Spleen (tissue), 11 donors: ENCODE measurements around the gene FAM227A. TPM values are rescaled to one million over a fixed set of nuclear protein-coding genes. Genes with fewer than 3 reads are reported as not detected.
A peak's percentile ranks its signal among the peaks of the same experiment; 100 is the strongest.
"Not testable (repeated sequence)": the region's sequence is repeated elsewhere in the genome, so short reads cannot be mapped to it uniquely, and the experiment has no call there.

Experiments used
- DNase-seq: peaks from one replicate; pipeline ENCODE4 v3.0.0-alpha.2; 2020
- H3K27ac ChIP-seq, 8 donors: fragments of 200-600 bp; sonication (generic) in 7 of 8; 1 replicate in 4 of 8; 2 replicates in 4 of 8; pipeline versions ENCODE4 v1.5.0 to v1.8.0; 2016 to 2021; ENCODE audit warnings: inconsistent platforms in 4 of 8, mild to moderate bottlenecking in 4 of 8, moderate library complexity in 1 of 8
- H3K27me3 ChIP-seq, 7 donors: fragments of 200-600 bp; sonication (generic) in 6 of 7; replicated peaks in 1 of 7; 1 replicate in 4 of 7; 2 replicates in 3 of 7; pipeline versions ENCODE4 v1.5.0 to v1.8.0; 2016 to 2021; ENCODE audit warnings: inconsistent platforms in 3 of 7, mild to moderate bottlenecking in 1 of 7
- H3K36me3 ChIP-seq, 6 donors: fragments of 200-600 bp; sonication (generic) in 5 of 6; 1 replicate in 4 of 6; 2 replicates in 2 of 6; pipeline versions ENCODE4 v1.5.0 to v1.8.0; 2016 to 2021; ENCODE audit warnings: inconsistent platforms in 2 of 6
- H3K4me1 ChIP-seq, 6 donors: fragments of 200-600 bp; sonication (generic) in 5 of 6; 1 replicate in 3 of 6; 2 replicates in 3 of 6; pipeline versions ENCODE4 v1.5.0 to v1.8.0; 2016 to 2021; ENCODE audit warnings: inconsistent platforms in 3 of 6
- H3K4me3 ChIP-seq, 8 donors: fragments of 200-600 bp; sonication (generic) in 7 of 8; 1 replicate in 4 of 8; 2 replicates in 4 of 8; pipeline versions ENCODE4 v1.5.0 to v1.8.0; 2016 to 2021; ENCODE audit warnings: inconsistent platforms in 4 of 8, mild to moderate bottlenecking in 4 of 8, moderate library complexity in 2 of 8
- H3K9me3 ChIP-seq, 8 donors: fragments of 200-600 bp; sonication (generic) in 7 of 8; 1 replicate in 4 of 8; 2 replicates in 4 of 8; pipeline versions ENCODE4 v1.5.0 to v1.8.0; 2016 to 2021; ENCODE audit warnings: inconsistent platforms in 4 of 8
- POLR2A ChIP-seq, 3 donors: fragments of 450-650 bp; IDR thresholded peaks; one replicate each; pipeline ENCODE4 v1.5.1; 2017; ENCODE audit warnings: antibody characterized with exemption in 3 of 3, mild to moderate bottlenecking in 1 of 3
- POLR2AphosphoS5 ChIP-seq, 3 donors: sonication (generic); formaldehyde crosslinking; IDR thresholded peaks; one replicate each; pipeline ENCODE4 v1.5.1; 2017; ENCODE audit warnings: antibody characterized with exemption in 3 of 3
- WGBS, 5 donors: extraction: QIAGEN DNeasy Blood & Tissue Kit in 3 of 5; methylation state at CpG; one replicate each; pipeline versions ENCODE4 v1.1.5 to v1.1.7; 2013 to 2018; 5-methylcytosine and 5-hydroxymethylcytosine counted together
- intact Hi-C: fragments of 100-400 bp; cut with DNase I; formaldehyde crosslinking; loops from one replicate; pipeline ENCODE4 v1.15.0; 2023; ENCODE audit warnings: low total_unique reads
- polyA plus RNA-seq, 3 donors: library from polyadenylated mRNA; stranded (reverse); fragments of 200-250 nt; gene quantifications; one replicate each; pipeline ENCODE4 v1.2.1, GENCODE V29; 2013
- total RNA-seq, 7 donors: library from RNA; depleted of rRNA in 3 of 7; stranded (reverse); fragments of >200 nt in 3 of 7; fragmentation: NEBNext Ultra II Directional in 4 of 7; extraction: Animal tissue kit (Norgen Biotek cat#: 25700) in 4 of 7; gene quantifications; one replicate each; pipeline versions ENCODE4 v1.1.0 to v1.2.1, GENCODE V29; 2016 to 2021
- TF ChIP-seq, protein P1 (sequence below), 11 experiments: fragments of 200-600 bp in 7 of 11; fragments of 450-650 bp in 4 of 11; sonication (generic) in 4 of 11; IDR thresholded peaks in 8 of 11; conservative IDR thresholded peaks in 3 of 11; 1 replicate in 7 of 11; 2 replicates in 4 of 11; pipeline versions ENCODE4 v1.4.0 to v1.8.0; 2016 to 2021; ENCODE audit warnings: antibody characterized with exemption in 11 of 11, inconsistent platforms in 4 of 11, mild to moderate bottlenecking in 1 of 11
- donor health status: healthy with polysubstance abuse.
- donor health status: DM: no; HTN: no; CAD: no; lungs with moderate emphysema.
- donor health status: DM: no; HTN: no; CAD: no.
- donor health status: Bipolar disorder and iron deficiency.
- donor health status: healthy.
- donor health status: DM: no; HTN: no; CAD: no.
- donor health status: DM: yes; HTN: yes; CAD: no.

Gene FAM227A
- total and polyA plus RNA-seq, 10 donors, result 0.02 to 3.0 (median 0.26) TPM; not detected in 1

DNA sequence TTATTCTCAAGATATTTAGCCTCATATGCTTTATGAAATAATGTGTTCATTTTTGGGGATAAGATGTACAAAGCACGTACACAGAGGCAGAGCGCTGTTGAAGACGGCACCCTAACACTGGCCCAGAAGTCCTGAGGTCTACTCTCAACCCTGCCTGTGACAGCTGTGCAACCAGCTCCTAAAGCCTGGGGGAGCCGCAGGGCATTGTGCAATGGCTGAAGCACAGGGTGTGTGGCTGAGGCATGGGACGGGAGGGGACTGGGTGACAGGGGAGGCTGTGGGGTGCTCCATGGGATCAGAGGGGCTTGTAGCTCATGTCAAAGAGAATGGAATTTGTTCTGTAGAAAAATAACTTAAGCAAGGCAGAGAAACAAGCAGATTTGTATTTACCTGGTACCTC is 27.7 kb downstream of the FAM227A start:
- intact Hi-C loops, result no loop called here
- H3K27ac ChIP-seq, result no peak overlapping the region
- DNase-seq, result peak; percentile 15

DNA sequence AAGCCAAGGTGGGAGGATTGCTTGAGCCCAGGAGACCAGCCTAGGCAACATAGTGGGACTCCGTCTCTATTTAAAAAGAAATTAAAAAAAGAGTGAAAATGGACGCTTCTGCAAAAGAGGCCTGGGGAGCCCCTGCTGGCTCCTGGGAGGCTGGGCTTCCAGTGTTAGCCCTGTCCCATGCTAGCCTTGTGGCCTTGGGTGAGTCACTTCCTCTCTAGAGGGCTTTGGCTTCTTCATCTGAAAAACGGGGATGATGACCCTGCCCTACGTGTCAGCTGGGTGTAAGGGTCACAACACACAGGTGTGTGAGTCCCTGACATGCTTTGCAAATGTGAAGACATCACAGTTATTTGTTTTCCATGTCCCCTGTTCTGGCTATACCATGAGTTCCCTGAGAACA is 32.8 kb downstream of the FAM227A start:
- no peaks in the 10 kb centered on the region for H3K36me3 ChIP-seq
- peaks cover 0 to 9% (median 5%) of the 10 kb centered on the region in 8 donors for H3K9me3 ChIP-seq
- peaks cover 0 to 11% (median 0%) of the 10 kb centered on the region in 7 donors for H3K27me3 ChIP-seq
- TF ChIP-seq POLR2A (IDR thresholded peaks at IDR 0.05), result no peak
- TF ChIP-seq, protein P1, sequence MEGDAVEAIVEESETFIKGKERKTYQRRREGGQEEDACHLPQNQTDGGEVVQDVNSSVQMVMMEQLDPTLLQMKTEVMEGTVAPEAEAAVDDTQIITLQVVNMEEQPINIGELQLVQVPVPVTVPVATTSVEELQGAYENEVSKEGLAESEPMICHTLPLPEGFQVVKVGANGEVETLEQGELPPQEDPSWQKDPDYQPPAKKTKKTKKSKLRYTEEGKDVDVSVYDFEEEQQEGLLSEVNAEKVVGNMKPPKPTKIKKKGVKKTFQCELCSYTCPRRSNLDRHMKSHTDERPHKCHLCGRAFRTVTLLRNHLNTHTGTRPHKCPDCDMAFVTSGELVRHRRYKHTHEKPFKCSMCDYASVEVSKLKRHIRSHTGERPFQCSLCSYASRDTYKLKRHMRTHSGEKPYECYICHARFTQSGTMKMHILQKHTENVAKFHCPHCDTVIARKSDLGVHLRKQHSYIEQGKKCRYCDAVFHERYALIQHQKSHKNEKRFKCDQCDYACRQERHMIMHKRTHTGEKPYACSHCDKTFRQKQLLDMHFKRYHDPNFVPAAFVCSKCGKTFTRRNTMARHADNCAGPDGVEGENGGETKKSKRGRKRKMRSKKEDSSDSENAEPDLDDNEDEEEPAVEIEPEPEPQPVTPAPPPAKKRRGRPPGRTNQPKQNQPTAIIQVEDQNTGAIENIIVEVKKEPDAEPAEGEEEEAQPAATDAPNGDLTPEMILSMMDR (IDR thresholded peaks at IDR 0.05 in 8 of 11, conservative IDR thresholded peaks at IDR 0.05 in 3 of 11), result no peak
- TF ChIP-seq POLR2AphosphoS5 (IDR thresholded peaks at IDR 0.05), result no peak
- H3K27ac ChIP-seq, result no peak overlapping the region
- 50 to 71% (median 61%) methylated on average over 4 of the region's 4 CpGs for WGBS, 5 donors
- H3K4me1 ChIP-seq, result no peaks in the 10 kb centered on the region
- no peak overlapping the region for H3K4me3 ChIP-seq
- peak; percentile 23 for DNase-seq
- intact Hi-C loops, result no loop called here

More for the DNA sequence above, 27.7 kb downstream of the FAM227A start:
- H3K4me3 ChIP-seq, result no peak overlapping the region
- H3K9me3 ChIP-seq, result no peaks in the 10 kb centered on the region
- H3K27me3 ChIP-seq, result no peaks in the 10 kb centered on the region
- peaks cover 0 to 4% (median 0%) of the 10 kb centered on the region in 6 donors for H3K4me1 ChIP-seq
- H3K36me3 ChIP-seq, result no peaks in the 10 kb centered on the region
- 71 to 89% (median 82%) methylated on average over 5 of the region's 5 CpGs for WGBS, 5 donors
- TF ChIP-seq, protein P1 (IDR thresholded peaks at IDR 0.05 in 8 of 11, conservative IDR thresholded peaks at IDR 0.05 in 3 of 11), result no peak
- TF ChIP-seq POLR2A (IDR thresholded peaks at IDR 0.05) (no peak), POLR2AphosphoS5 (IDR thresholded peaks at IDR 0.05) (no peak)

DNA sequence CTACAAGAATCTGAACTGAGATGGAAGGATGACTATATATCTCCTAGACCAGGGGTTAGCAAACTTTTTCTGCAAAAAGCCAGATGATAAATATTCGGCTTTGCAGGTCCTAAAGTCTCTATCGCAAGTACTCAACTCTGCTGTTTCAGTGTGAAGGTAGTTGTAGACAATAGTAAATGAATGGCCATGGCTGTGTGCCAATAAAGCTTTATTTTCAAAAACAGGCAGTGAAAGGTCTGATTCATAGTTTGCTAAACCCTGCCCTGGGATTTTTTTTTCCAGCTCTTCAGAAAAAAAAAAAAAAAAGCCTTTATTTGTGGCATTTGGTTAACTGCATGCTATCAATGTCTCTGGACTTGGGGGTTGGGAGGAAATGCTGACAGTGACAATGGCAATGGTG is 37.5 kb downstream of the FAM227A start:
- TF ChIP-seq POLR2AphosphoS5 (IDR thresholded peaks at IDR 0.05) (no peak), POLR2A (IDR thresholded peaks at IDR 0.05) (no peak)
- TF ChIP-seq, protein P1 (IDR thresholded peaks at IDR 0.05 in 8 of 11, conservative IDR thresholded peaks at IDR 0.05 in 3 of 11), result no peak
- WGBS, 5 donors, result 81 to 97% (median 97%) methylated on average over 2 of the region's 2 CpGs
- Histone ChIP-seq H3K4me3 (no peak overlapping the region), H3K27me3 (peaks cover 0 to 17% (median 0%) of the 10 kb centered on the region in 7 donors), H3K4me1 (no peaks in the 10 kb centered on the region), H3K36me3 (no peaks in the 10 kb centered on the region), H3K9me3 (peaks cover 0 to 20% (median 13%) of the 10 kb centered on the region in 8 donors), H3K27ac (no peak overlapping the region)
- intact Hi-C loops, result no loop called here
- no peak for DNase-seq

DNA sequence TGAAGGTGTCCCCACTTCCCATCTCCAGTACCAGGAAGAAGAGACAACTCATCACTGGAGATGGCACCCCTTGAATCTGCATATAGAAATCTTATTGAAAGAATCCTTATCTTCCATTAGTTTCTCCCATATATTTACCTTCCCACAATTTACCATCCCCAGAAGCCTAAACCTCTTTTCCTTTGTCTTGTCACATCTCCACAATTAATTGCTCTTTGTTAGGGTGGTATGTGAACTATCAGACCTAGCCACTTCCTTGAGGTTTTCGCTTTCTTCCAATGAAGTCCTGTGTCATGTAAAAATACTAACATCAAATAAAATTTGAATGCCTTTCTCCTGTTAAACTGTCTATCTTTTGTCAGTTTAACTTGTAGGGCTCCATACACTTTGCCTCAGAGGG is 37.9 kb downstream of the FAM227A start:
- Histone ChIP-seq H3K36me3 (no peaks in the 10 kb centered on the region), H3K27ac (no peak overlapping the region), H3K4me3 (no peak overlapping the region), H3K4me1 (no peaks in the 10 kb centered on the region), H3K27me3 (peaks cover 0 to 17% (median 0%) of the 10 kb centered on the region in 7 donors), H3K9me3 (peaks cover 0 to 20% (median 13%) of the 10 kb centered on the region in 8 donors)
- DNase-seq, result no peak
- WGBS, 5 donors, result 93 to 100% (median 94%) methylated on average over 1 of the region's 1 CpG
- intact Hi-C loops, result no loop called here
- no peak for TF ChIP-seq POLR2AphosphoS5 (IDR thresholded peaks at IDR 0.05)

DNA sequence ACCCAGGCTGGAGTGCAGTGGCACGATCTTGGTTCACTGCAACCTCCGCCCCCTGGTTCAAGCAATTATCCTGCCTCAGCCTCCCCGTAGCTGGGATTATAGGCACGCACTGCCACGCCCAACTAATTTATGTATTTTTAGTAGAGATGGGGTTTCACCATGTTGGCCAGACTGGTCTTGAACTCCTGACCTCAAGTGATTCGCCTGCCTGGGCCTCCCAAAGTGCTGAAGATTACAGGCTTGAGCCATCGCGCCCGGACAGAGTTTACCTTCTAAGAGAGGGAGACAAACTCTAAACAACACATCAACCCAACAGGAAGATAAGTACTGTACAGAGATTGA is 41.2 kb downstream of the FAM227A start:
- H3K4me3 ChIP-seq, H3K36me3 ChIP-seq, intact Hi-C loops, H3K4me1 ChIP-seq, H3K27ac ChIP-seq: not testable (repeated sequence)
- Histone ChIP-seq H3K9me3 (peaks cover 0 to 20% (median 13%) of the 10 kb centered on the region in 8 donors), H3K27me3 (peaks cover 0 to 16% (median 0%) of the 10 kb centered on the region in 7 donors)
- peak; percentile 11 for DNase-seq
- WGBS, 5 donors, result 87 to 96% (median 90%) methylated on average over 9 of the region's 9 CpGs
